Measurements from ENCODE around the gene COA8. TPM values are rescaled to one million over a fixed set of nuclear protein-coding genes. Genes with fewer than 3 reads are reported as not detected.

The COA8 gene
- total and polyA plus RNA-seq, 2 of the 13 experiments (the other 11 are each of a cell fraction or from before 2014, with no cell fraction given), result 10.9 to 25.1 TPM

DNA sequence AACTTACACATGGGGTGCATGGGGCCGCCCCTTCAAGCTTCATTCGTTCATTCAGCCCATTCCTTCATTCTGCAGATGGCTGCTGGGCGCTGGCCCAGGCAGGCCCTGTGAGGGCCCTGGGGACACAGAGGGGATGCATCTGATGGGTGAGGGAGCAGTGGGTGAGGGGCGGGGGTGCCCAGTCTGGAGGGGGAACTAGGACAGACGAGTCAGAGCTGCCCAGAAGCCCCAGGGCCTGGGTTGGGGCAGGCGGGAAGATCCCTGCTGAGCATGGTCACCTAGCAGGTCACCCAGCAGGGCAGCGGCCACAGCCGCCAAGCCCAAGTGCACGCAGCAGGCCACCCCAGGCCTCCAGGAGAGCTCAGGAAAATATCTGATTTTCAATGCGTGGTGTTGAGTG, 19.6 kb upstream of the COA8 start:
- H3K9ac ChIP-seq (ENCODE audit: insufficient read depth, low read depth, low read length), result peak overlapping the region; percentile 37
- ATAC-seq (no peak), DNase-seq (ENCODE audit: low spot score) (no peak), FAIRE-seq (no peak)
- H3K9me3 ChIP-seq (ENCODE audit: low read length), result no peaks in the 10 kb centered on the region
- H3K36me3 ChIP-seq (replicated peaks in 1 of 2; ENCODE audit: control insufficient read depth in 1 of 2, insufficient read depth in 2 of 2, low read length in 2 of 2), result no peaks in the 10 kb centered on the region
- H3K27me3 ChIP-seq (ENCODE audit: control insufficient read depth in 1 of 2, insufficient read depth in 2 of 2, low read length in 2 of 2), result peaks cover 2 to 19% of the 10 kb centered on the region in 2 experiments; a peak in 2 of 5 replicates
- 89% methylated on average over 3 of the region's 10 CpGs for WGBS (ENCODE audit: low lambda C conversion rate)
- intact Hi-C loops (cut with micrococcal nuclease; ENCODE audit: unreplicated experiment), result loop anchor here (2.0 kb wide), 1 partner anchor 18 kb away; no protein-coding TSS in a partner anchor
- no peaks in the 10 kb centered on the region for H3K79me2 ChIP-seq (ENCODE audit: insufficient read depth, low read length)
- no peaks in the 10 kb centered on the region for H4K20me1 ChIP-seq (ENCODE audit: insufficient read depth, low read length)
- ChIA-PET POLR2A (interaction anchor here (1.1 to 6.9 kb wide), 3 partner anchors 14 to 21 kb away, joined by 3 to 37 read pairs (median 4); partner anchors contain the start of genes CKB and TRMT61A), CTCF (ENCODE audit: low intra/inter-chr PET ratio, low total read pairs) (interaction anchor here (1.0 to 1.4 kb wide), 2 partner anchors 25 to 43 kb away, joined by 3 read pairs; no protein-coding TSS in a partner anchor)
- H3K4me1 ChIP-seq (ENCODE audit: insufficient read depth, low read length), result peaks cover 40% of the 10 kb centered on the region
- H3K27ac ChIP-seq (ENCODE audit: extremely low read length, insufficient read depth, low read length), result no peak overlapping the region
- in situ Hi-C loops (cut with HindIII; ENCODE audit: extremely low pct_ligation_motif_present, low pct_unique_long_range_greater_than_20kb), result no loop called here
- peak overlapping the region in 2 of 3 experiments; percentile 7 to 49; a peak in 2 of 6 replicates for H3K4me3 ChIP-seq (replicated peaks in 1 of 3; ENCODE audit: insufficient read depth in 1 of 3, low read depth in 2 of 3, low read length in 3 of 3)
- TF ChIP-seq PAWR (CRISPR knock-in tag; IDR thresholded peaks at IDR 0.05; ENCODE audit: borderline replicate concordance), result no peak
- no peak for TF ChIP-seq ZBTB3 (CRISPR knock-in tag; IDR thresholded peaks at IDR 0.05; ENCODE audit: borderline replicate concordance, low read depth)
- TF ChIP-seq, protein P1, sequence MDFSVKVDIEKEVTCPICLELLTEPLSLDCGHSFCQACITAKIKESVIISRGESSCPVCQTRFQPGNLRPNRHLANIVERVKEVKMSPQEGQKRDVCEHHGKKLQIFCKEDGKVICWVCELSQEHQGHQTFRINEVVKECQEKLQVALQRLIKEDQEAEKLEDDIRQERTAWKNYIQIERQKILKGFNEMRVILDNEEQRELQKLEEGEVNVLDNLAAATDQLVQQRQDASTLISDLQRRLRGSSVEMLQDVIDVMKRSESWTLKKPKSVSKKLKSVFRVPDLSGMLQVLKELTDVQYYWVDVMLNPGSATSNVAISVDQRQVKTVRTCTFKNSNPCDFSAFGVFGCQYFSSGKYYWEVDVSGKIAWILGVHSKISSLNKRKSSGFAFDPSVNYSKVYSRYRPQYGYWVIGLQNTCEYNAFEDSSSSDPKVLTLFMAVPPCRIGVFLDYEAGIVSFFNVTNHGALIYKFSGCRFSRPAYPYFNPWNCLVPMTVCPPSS (IDR thresholded peaks at IDR 0.05), result no peak
- peak; percentile 85 for TF ChIP-seq ZBTB33 (CRISPR knock-in tag; IDR thresholded peaks at IDR 0.05)
- TF ChIP-seq GZF1 (CRISPR knock-in tag; IDR thresholded peaks at IDR 0.05), result 0 out of 2 replicates have a peak, but pooled peaks have one; percentile 25
- TF ChIP-seq ZGPAT (CRISPR knock-in tag; IDR thresholded peaks at IDR 0.05), result 0 out of 2 replicates have a peak, but pooled peaks have one; percentile 3
- peak; percentile 97 for TF ChIP-seq ZNF7 (CRISPR knock-in tag; IDR thresholded peaks at IDR 0.05)
- TF ChIP-seq, protein P2, sequence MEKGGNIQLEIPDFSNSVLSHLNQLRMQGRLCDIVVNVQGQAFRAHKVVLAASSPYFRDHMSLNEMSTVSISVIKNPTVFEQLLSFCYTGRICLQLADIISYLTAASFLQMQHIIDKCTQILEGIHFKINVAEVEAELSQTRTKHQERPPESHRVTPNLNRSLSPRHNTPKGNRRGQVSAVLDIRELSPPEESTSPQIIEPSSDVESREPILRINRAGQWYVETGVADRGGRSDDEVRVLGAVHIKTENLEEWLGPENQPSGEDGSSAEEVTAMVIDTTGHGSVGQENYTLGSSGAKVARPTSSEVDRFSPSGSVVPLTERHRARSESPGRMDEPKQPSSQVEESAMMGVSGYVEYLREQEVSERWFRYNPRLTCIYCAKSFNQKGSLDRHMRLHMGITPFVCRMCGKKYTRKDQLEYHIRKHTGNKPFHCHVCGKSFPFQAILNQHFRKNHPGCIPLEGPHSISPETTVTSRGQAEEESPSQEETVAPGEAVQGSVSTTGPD (CRISPR knock-in tag; IDR thresholded peaks at IDR 0.05), result no peak
- no TSS peak for BruUV-seq (replicated peaks)
- H3K4me2 ChIP-seq (ENCODE audit: low read depth, low read length), result peak overlapping the region; percentile 58
- H2AFZ ChIP-seq (ENCODE audit: low read length), result no peak overlapping the region

Measured in HepG2 (cell line).